GM12874 (cell line): ENCODE results near the gene LRGUK.

Experiments
- TF ChIP-seq, protein P1 (sequence below): IDR thresholded peaks from 2 replicates; pipeline ENCODE4 v1.5.1; 2011; ENCODE audit warnings: low read depth, mild to moderate bottlenecking, control low read depth, low read length, moderate library complexity; ENCODE audit not compliant: insufficient read depth

Gene LRGUK

DNA sequence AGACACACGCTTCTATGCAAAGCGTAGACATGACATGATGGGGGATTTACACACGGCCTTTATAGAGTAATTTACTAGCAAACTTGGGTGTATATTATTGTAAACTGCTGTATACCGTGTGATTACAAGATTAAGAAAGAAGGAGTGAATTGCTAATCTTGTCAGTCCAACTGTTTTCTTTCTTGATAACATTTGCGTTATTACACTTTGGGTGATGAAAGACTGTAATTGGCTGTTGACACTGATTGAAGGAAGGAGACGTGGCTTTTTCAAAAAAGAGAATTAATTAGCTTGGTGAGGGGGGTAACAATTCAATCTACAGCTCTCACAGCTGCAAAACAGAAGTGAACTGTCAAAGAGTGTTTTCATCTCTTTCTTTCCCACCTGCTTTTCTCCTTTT lies 156.9 kb downstream of the LRGUK start:
- TF ChIP-seq, protein P1, sequence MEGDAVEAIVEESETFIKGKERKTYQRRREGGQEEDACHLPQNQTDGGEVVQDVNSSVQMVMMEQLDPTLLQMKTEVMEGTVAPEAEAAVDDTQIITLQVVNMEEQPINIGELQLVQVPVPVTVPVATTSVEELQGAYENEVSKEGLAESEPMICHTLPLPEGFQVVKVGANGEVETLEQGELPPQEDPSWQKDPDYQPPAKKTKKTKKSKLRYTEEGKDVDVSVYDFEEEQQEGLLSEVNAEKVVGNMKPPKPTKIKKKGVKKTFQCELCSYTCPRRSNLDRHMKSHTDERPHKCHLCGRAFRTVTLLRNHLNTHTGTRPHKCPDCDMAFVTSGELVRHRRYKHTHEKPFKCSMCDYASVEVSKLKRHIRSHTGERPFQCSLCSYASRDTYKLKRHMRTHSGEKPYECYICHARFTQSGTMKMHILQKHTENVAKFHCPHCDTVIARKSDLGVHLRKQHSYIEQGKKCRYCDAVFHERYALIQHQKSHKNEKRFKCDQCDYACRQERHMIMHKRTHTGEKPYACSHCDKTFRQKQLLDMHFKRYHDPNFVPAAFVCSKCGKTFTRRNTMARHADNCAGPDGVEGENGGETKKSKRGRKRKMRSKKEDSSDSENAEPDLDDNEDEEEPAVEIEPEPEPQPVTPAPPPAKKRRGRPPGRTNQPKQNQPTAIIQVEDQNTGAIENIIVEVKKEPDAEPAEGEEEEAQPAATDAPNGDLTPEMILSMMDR, result no peak

DNA sequence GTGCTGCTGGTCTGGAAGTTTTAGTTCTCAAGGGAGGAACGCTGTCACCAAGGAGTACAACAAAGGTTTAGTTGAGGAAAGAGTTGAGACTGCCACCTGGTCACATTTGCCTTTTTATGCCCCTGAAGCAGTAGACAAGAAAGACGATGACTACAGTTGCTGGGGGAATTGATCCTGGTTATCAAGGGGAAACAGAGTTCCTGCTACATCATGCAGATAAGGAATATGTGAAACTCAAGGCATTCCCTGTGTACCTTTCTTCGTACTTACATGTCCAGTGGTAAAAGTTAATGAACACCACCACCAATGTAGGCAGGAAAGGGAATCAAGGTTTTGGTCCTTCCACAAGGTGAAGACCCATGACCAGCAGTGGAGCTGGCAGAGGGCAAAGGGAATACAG lies 157.8 kb downstream of the LRGUK start:
- TF ChIP-seq, protein P1, result no peak

DNA sequence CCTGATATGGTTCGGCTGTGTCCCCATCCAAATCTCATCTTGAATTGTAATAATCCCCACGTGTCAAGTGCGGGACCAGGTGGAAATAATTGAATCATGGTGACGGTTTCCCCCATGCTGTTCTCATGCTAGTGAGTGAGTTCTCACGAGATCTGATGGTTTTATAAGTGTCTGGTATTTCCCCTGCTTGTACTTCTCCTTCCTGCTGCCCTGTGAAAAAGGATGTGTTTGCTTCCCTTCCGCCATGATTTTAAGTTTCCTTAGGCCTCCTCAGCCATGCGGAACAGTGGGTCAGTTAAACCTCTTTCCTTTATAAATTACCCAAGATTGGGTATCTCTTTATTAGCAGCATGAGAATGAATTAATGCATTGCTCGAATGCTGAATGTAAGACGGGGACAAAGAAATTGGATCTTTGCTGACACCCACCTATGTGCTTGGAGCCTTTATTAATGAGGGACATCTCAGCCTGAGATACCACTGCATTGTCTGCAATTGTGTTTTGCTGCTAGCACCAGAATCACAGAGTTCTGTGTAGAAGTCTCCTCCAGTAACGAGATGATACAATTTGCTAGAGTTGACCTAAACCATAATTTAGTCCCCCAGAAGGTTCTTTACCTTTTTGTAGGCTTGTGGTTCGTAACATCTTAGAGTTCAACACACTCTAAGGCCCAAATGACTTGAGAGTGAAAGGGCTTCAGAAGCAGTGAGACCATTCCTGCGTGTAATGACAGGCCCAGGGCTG lies 160.9 kb downstream of the LRGUK start:
- TF ChIP-seq, protein P1, result no peak

DNA sequence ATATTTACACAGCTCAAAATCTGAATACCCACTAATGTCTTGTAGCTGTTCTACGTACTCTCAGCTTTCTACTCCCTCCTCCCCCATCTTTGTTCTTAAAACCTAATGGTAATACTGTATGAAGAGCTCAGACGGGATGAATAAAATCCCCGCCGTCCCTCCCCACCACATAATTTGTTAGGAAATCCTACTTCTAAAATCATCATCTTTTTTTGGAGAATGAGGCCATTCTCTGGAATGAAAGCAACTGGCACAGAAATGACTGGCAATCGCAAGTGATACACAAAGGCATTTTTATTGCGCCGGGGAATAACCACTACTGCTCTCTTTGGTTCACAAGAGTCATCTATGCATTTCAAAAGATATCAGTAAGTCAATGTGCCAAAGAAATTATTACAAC lies 162.3 kb downstream of the LRGUK start:
- TF ChIP-seq, protein P1, result no peak

DNA sequence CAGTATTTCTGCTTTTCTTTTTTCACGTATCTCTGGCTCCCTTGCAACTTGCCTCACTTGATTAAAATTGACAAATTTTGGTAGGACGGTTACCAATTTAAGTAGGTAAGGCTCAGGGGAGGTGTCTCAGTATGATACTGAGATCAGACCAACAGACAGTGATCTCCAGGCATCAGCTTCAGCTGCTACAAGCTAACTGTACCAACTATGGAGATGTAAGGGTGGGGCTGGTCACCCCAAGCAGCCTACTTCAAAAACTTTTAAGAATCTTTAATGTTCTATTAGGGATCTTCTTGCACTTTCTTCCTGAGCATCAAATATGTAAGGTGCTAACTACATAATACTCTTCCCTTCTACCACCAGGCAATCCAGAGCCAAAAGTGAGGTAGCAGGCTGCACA lies 162.7 kb downstream of the LRGUK start:
- TF ChIP-seq, protein P1, result no peak

DNA sequence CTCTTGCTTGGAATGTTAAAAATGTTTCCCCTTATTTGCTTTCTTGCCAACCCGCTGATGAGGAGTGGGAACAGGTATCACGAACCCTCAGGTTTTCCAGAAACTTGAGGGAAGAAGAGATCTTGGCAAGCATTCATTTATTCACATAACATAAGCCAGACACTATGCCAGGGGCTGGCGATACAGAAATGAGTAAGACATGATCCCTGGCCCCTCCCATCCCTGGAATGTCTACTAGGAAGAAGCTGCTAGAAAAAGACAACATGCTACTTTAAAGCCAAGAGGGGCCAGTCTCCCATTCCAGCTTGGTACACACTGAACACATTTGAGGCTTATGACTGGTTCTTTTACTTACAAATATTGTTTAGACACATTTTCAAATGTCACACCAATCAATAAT lies 163.1 kb downstream of the LRGUK start:
- TF ChIP-seq, protein P1, result no peak

DNA sequence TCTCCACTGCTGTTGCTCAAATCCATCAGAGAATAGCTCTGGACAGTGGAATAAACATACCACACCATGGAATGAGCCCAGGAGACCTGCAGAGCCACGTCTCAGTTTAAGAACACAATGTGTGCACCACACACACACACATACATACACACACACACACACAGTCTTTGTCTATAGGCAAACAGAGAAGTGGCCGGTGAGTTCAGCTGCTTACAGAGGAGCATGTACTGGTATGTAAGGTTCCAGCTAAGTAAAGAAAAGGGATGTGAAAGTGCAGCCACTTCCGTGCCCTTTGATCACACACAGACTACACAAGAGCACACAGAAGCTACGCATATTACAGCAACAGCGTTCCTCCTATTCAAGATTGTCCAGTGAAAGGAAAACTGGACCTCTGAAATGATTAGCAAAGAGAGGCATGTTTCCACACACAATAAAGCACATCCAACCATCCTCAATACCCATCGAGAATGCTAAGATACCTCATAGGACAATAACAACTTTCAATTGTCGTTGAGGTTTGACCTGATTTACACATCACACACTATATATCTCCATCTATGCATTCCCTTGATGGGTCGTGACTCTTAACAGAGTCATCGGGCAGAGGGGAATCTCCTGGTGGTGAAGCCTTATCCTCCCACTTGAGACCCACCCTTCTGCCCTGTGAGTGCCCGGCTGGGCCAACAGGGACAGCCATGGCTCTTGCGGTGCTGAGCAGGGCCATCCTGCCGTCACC lies 166.0 kb downstream of the LRGUK start:
- TF ChIP-seq, protein P1, result no peak
